Adrenal gland (tissue), 12 donors: Measurements from ENCODE around the gene LRRC61. TPM values are rescaled to one million over a fixed set of nuclear protein-coding genes. Genes with fewer than 3 reads are reported as not detected.

Source experiments
- DNase-seq, 7 donors: peaks; one replicate each; pipeline ENCODE4 v3.0.0-alpha.2; 2019 to 2020
- H3K27ac ChIP-seq, 5 donors: fragments of 200-600 bp; sonication (generic) in 4 of 5; 1 replicate in 3 of 5; 2 replicates in 2 of 5; pipeline versions ENCODE4 v1.5.1 to v1.8.0; 2016 to 2020; ENCODE audit warnings: mild to moderate bottlenecking in 1 of 5
- H3K27me3 ChIP-seq: fragments of 200-600 bp; 2 replicates; pipeline ENCODE4 v1.8.0; 2021
- H3K36me3 ChIP-seq, 2 donors: fragments of 200-600 bp; replicated peaks in 1 of 2; 1 replicate in 1 of 2; 2 replicates in 1 of 2; pipeline versions ENCODE4 v1.5.1 to v1.8.0; 2018 to 2022
- H3K4me1 ChIP-seq, 2 donors: fragments of 200-600 bp; replicated peaks in 1 of 2; 1 replicate in 1 of 2; 2 replicates in 1 of 2; pipeline versions ENCODE4 v1.5.1 to v1.8.0; 2018 to 2021
- H3K4me3 ChIP-seq, 4 donors: fragments of 200-600 bp; sonication (generic) in 3 of 4; one replicate each; pipeline ENCODE4 v1.5.1; 2016 to 2018
- H3K9me3 ChIP-seq, 3 donors: fragments of 200-600 bp; sonication (generic) in 1 of 3; replicated peaks in 1 of 3; 1 replicate in 2 of 3; 2 replicates in 1 of 3; pipeline versions ENCODE4 v1.5.1 to v1.8.0; 2016 to 2021
- CTCF ChIP-seq, 6 experiments: fragments of 450-650 bp in 4 of 6; fragments of 200-600 bp in 2 of 6; sonication (generic) in 1 of 6; IDR thresholded peaks; 1 replicate in 5 of 6; 2 replicates in 1 of 6; pipeline versions ENCODE4 v1.5.1 to v1.8.0; 2016 to 2021; ENCODE audit warnings: antibody characterized with exemption in 6 of 6, mild to moderate bottlenecking in 2 of 6, moderate library complexity in 1 of 6
- POLR2A ChIP-seq, 2 donors: fragments of 450-650 bp; IDR thresholded peaks; one replicate each; pipeline ENCODE4 v1.6.1; 2017; ENCODE audit warnings: antibody characterized with exemption in 2 of 2, mild to moderate bottlenecking in 2 of 2, moderate library complexity in 1 of 2
- WGBS, 4 donors: extraction: QIAGEN DNeasy Blood & Tissue Kit in 2 of 4; methylation state at CpG; one replicate each; pipeline versions ENCODE4 v1.1.5 to v1.1.7; 2013 to 2017; 5-methylcytosine and 5-hydroxymethylcytosine counted together
- intact Hi-C, 2 donors: fragments of 100-400 bp; cut with DNase I; formaldehyde crosslinking; loops; one replicate each; pipeline versions ENCODE4 v1.14.1 to v1.15.0; 2022 to 2023
- polyA plus RNA-seq, 3 donors: library from polyadenylated mRNA; stranded (reverse); fragments of 200-250 nt in 2 of 3; fragments of 350-450 nt in 1 of 3; fragmentation: Illumina TruSeq in 1 of 3; extraction: RNeasy Lipid Tissue Mini Kit (QIAGEN cat#74804) in 1 of 3; gene quantifications; one replicate each; pipeline ENCODE4 v1.2.3, GENCODE V29; 2013 to 2014
- total RNA-seq, 9 donors: library from RNA; depleted of rRNA in 4 of 9; stranded (reverse); fragments of >200 nt in 4 of 9; fragments of 120-200 nt in 1 of 9; fragmentation: NEBNext Ultra II Directional in 1 of 9; extraction: Animal tissue kit (Norgen Biotek cat#: 25700) in 1 of 9; gene quantifications; one replicate each; pipeline versions ENCODE4 v1.1.0 to v1.2.4, GENCODE V29; 2013 to 2023
- donor health status: healthy with polysubstance abuse.
- donor health status: Bipolar disorder and iron deficiency.
- donor health status: DM: yes; HTN: yes; CAD: no.
- donor health status: DM: no; HTN: no; CAD: no.
- donor health status: DM: no; HTN: no; CAD: no.
- donor health status: DM: yes; HTN: yes; CAD: no.

Gene LRRC61
- total and polyA plus RNA-seq, 12 donors: 8.6 to 1,435 (median 176) TPM

GRCh38 chr7:150365673-150366398 is 42.7 kb downstream of the LRRC61 start:
- intact Hi-C loops: no loop called here
- Histone ChIP-seq H3K27ac (no peak overlapping the region), H3K27me3 (no peaks in the 10 kb centered on the region), H3K36me3 (peaks cover 0 to 3% of the 10 kb centered on the region in 2 donors), H3K9me3 (no peaks in the 10 kb centered on the region), H3K4me3 (no peak overlapping the region), H3K4me1 (peaks cover 17 to 20% of the 10 kb centered on the region in 2 donors)
- TF ChIP-seq CTCF (IDR thresholded peaks at IDR 0.05) (no peak), POLR2A (IDR thresholded peaks at IDR 0.05) (no peak)
- DNase-seq: no peak
- 68 to 80% (median 76%) methylated on average over 5 of the region's 5 CpGs for WGBS, 4 donors

DNA sequence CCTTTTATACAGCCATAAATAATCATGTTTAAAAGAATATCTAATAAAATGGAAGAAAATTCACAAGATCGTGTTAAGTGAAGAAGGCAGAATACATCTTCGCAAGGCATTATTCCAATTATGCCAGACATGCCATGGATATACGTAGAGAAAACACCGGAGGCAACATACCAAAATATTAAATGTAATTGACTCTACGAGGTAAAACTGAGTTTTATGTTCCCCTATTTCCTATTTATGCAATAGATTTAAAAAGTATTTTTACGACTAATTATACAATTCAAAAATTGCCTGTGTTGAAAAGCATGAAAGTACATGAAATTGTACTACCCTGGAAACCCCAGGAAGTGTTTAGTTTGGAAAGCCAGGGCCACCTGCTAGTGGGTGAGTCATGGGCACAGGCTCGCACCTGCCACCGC is 44.5 kb downstream of the LRRC61 start:
- H3K36me3 ChIP-seq: peaks cover 0 to 21% of the 10 kb centered on the region in 2 donors
- peaks cover 20 to 28% of the 10 kb centered on the region in 2 donors for H3K4me1 ChIP-seq
- intact Hi-C loops: loop anchor here in 1 of 2 donors (2.0 kb wide), 1 partner anchor 43 kb away; no protein-coding TSS in a partner anchor
- no peaks in the 10 kb centered on the region for H3K9me3 ChIP-seq
- H3K27me3 ChIP-seq: no peaks in the 10 kb centered on the region
- peak overlapping the region in 2 of 4 donors; percentile 63 to 74 for H3K4me3 ChIP-seq
- no peak for TF ChIP-seq POLR2A (IDR thresholded peaks at IDR 0.05)
- no peak for TF ChIP-seq CTCF (IDR thresholded peaks at IDR 0.05)
- H3K27ac ChIP-seq: peak overlapping the region; percentile 61 to 99 (median 97)
- WGBS, 4 donors: 44 to 73% (median 53%) methylated on average over 6 to 8 of the region's 8 CpGs
- no peak for DNase-seq

- Histone ChIP-seq H3K27me3 (no peaks in the 10 kb centered on the region), H3K9me3 (no peaks in the 10 kb centered on the region), H3K4me1 (peaks cover 20 to 28% of the 10 kb centered on the region in 2 donors), H3K27ac (peak within 1 kb of the TSS; percentile 61 to 99 (median 97)), H3K4me3 (peak within 1 kb of the TSS; percentile 62 to 91 (median 68)), H3K36me3 (peaks cover 0 to 27% of the 10 kb centered on the region in 2 donors)
- intact Hi-C loops: loop anchor here in 1 of 2 donors (2.0 kb wide), 1 partner anchor 43 kb away; no protein-coding TSS in a partner anchor
- TF ChIP-seq CTCF (IDR thresholded peaks at IDR 0.05) (no peak), POLR2A (IDR thresholded peaks at IDR 0.05) (peak; percentile 53 to 85)
- peak; percentile 94 to 97 (median 95) for DNase-seq
- WGBS, 4 donors: 0 to 1% (median 0%) methylated on average over 19 to 85 of the region's 85 CpGs; no CpG with 5 or more reads in 1 of the 4 donors
Measured at GRCh38 chr7:150368096-150368883, 45.1 kb downstream of the LRRC61 start, which contains the start of gene REPIN1. Gene REPIN1 (plus strand): TSS chr7:150368822. CDS start chr7:150369712, 890 bp downstream.
